ENCODE results near the gene TBC1D22A.

Gene TBC1D22A

DNA sequence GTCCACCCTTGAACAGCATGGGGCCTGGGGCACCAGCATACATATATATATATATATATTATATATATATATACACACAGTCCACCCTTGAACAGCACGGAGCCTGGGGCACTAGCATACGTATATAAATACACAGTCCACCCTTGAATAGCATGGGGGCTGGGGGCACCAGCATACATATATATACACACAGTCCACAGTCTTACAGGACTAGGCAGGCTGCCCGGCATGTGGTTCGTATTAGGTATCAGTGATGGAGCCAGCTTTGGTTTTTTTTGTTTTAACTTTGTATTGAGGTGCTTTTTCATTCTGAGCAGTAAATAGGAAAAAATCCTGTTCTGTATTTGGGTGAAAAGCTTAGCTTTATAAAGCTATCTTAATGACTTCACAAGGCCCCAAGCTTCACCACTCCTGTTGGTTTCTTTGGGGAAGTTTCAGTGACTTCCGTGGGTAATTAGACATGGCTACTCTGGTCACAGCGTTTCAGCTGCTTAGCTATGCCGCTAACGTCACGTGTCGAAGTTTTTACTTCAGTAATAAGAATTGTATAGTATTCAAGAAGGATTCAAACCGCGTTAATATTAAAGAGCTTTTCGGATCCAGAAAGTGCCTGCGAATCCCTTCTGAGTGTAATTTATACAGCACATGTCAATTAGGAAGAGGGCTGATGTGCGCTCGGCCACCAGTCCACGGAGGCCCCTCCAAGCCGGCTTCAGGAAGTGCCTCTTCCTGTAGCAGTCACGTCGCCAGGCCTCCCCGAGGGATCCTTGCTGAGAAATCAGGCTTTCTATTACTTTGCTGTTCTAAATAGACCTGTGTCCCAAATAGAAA is 179.7 kb downstream of the TBC1D22A start:
- DNase-seq: no peak

DNA sequence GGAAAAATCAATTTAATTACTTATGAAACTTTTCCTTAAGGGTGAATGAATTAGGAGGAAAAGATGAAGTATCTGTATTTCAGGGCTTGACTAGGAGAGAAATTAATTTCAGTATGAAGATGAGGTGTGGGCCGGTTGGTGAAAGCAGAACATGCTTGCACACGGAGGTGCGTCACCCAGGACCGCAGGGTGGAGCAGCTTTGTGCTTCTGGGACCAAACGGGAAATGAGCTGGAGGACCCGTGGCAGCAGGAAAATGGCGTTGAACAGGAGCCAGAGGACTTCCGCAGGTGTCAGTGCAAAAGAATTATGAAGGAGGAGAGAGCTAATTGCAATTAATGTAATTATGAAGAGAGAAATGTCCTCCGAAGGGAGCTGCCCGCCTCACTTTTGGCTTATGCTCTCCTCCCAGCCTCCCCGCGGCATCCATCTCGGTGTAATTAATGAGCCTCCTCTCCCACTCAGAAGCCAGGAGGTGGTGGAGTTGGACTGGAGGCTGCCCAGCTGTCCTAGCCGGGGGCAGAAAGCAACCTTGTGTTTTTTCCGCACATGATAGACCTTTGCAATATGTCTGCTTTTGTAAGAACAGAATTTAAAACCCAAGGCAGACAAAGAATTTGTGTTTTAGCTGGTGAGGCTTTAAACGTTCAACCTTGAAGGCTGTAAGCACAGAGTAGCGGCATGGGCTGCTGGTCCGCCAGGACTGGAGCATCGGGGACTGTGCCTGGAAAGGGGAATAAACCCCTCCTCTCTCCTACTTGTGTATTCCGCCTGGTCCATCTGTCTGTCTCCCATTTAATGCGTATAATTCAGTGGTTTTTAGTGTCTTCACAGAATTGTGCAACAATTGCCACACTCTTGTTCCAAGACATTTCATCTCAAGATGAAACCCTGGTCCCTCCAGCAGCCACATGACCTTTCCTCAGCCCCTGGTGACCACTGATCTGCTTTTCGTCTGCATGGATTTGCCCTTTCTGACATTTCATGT is 180.6 kb downstream of the TBC1D22A start:
- DNase-seq: peak; percentile 4 to 32

DNA sequence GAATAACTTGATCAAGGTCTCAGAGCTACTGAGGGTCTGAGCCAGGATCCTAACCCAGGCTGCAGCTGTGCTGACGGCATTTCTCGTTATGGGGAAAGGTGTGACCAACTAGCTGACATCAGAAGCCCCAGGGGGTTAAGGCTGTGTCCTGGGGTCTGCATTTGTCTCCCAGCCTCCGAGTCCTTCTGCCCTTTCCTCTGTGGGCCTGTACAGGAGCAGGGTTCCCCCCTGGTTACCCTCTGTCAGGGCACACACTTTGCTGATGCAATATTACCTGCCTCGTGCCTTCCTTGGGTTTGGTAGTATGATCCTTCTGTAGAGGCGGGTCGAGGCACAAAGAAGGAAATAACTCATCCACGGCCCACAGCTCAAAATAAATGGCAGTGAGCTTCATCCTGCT is 183.0 kb downstream of the TBC1D22A start:
- no peak for DNase-seq

DNA sequence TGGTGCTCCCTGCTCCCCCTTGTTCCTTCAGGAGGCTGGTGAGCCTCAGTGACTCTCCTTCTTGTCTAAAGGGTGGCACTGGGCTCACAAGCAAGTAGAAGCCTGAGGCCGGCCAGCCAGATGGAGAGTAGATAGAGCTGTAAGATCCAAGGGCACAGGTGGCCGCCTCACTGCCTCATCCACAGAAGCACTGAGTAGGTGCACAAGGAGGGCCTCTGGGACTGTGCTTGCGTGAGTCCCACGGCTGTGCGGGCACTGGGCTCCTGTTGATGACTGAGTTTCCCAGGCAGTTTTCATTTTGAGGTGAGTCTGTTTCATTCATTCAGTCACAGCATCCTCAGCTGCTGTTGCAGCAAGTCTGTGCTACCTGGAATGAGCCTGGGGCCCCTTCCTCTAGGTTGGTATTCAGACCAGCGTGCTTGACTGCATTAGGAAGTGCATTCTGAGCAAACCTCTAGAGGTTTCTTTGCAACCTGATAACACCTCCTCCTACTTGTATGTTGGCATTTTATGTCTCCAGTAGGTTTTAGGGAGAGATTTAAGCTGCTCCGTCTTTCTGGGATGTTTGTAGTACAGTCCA is 184.0 kb downstream of the TBC1D22A start:
- no peak for DNase-seq

DNA sequence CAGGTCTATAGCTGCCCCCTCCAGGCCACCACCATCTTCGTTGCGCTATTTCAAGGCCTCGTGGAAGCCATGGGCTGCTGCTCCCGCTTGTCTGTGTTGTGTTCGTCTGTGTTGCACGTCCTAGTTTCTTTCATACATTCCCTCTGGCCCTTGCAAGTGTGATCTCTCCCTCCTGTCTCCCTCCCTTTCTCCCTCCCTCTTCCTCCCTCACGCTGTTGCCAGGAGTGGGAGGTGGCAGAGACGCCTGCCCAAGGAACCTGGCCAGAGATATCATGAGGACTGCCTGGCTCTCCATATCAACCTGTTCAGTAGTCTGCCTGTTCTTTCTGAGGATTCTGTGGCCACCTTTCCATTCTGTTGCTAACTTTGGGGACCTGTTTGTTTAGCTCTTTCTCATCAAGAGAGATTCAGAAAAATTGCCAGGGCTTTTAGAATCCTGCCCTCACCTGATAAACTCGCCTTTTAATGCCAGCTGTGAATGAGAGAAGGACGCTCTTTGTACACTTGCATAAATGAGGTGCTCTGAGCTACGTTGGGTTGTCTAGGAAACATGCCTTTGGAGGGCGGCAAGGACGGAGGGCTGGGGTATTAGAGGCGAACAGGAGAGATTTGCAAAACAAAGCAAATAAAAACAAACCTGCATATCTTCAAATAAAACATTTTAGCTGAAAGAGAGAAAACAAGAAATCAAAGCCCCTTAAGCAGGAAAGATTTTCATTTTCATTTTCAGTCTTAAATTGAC is 185.2 kb downstream of the TBC1D22A start:
- no peak for DNase-seq

DNA sequence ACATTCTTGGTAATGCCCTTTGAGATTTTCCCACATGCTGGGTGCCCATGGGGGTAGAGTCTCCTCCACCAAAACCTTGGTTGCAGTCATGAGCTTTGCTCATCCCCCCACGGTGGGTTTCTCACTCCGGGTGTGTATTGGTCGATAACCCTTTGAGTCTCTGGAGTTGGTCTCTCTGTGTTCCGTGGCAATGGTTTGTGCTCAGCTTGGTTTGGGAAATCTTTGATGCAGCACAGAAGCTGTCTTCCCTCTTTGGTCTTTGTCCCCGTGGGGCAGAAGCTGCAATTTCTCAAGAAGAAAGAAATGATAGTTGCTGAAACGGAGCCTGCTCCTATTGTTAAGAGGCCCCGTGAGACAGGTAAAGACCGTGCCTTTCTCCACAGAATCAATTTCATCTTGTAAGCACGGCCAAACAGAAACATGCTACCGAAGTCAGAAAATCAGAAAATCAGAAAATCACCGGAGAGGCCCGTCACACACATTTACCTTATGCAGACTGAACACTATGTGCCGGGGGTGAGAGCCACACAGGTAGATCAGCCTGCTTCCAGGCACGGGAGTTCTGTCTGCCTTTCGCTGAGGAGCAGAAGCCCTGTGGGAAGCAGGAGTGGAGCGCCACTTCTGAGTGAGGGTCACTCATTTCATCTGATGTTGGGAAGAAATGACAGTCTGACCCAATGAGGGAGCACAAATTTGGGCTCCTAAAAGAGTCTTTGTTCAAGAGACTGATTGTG is 186.1 kb downstream of the TBC1D22A start:
- DNase-seq: no peak

DNA sequence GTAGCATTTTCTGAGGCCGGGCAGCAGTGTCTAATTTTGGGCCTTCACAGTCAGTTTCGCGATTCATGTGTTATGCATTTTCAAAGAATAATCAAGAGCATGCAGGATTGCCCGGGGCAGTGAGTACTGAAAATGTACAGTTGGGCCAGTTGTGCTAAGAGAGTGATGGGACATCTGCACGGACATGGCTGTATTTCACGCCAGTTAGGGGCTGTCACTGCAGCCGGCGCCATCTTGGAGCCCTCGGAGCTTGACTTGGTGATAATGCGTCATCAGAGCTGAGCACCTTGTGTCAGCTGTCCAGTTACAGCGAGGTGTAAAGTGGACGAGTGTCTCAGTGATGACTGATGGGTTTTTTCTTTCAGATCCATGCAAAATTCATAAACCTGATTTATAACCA is 188.9 kb downstream of the TBC1D22A start:
- no peak for DNase-seq

DNA sequence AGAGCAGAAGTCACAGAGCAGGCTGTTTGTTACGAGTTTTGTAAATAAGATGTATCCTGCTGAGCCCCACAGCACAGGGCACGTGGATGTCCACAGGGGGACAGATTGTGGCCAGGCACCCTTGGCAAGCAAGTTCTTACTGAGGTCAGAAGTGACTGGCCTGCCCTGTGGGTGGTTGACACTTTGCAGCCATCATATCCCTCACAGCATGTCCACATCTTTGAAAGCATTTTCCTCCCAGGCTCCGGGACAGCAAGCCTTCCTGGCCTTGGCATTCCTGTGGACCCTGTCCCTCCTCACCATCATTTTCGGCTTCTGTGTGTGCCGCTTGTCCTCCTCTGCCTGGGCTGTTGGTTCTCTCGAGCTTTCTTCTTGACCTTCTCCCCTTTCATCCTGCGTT is 189.5 kb downstream of the TBC1D22A start:
- DNase-seq: no peak

DNA sequence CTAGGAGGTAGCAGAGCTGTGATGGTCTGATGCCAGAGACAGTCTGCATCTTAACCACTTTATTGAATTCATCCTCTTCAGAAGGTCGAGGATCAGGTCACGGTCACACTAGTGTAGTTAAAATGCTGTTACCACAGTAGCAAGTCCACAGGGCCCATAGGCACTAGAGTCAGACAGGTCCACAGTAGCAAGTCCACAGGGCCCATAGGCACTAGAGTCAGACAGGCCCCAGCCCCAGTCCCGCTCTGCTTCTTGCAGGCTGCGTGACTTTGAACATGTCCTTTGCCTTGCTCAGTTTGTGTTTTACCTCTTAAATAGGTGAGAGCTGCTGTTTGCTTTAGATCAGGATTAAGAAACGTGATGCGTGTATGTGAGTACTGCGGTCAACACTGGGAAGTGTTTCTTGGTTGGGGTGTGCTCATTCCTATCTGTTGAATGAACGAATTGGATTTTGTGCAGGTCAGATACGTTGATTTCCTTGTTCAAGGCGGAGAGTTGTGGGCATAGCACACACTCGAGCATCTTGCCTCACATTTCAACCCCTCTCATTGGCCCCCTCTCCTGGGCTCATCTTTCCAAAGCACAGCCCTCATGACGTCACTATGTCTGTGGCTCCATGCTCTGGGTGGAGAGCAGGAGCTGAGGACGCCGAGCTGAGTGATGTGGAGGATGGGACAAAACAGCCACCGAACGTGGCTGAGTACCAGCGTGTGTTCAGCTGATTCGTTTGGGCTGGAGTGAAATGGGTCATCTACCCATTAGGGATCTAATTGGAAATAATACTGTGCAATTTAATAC is 191.7 kb downstream of the TBC1D22A start:
- DNase-seq: no peak

DNA sequence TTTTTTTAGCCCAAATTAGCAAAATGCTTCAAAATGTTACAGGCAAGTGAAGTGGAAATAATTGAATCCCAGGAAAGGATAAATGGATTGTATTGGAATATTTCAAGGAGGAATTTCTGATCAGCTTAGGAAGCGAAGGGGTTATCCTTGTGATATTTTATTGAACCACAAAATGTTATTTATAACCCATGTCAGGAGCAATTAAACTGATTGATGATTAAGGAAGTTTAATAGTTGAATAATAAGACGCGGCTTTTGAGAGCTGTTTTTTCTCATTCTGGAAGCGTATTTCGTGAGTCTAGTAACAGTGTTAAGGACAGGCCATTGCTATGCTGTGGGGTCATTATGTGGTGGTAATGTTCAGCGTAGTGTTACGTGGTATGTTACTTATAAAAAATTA is 192.3 kb downstream of the TBC1D22A start:
- DNase-seq: no peak

DNA sequence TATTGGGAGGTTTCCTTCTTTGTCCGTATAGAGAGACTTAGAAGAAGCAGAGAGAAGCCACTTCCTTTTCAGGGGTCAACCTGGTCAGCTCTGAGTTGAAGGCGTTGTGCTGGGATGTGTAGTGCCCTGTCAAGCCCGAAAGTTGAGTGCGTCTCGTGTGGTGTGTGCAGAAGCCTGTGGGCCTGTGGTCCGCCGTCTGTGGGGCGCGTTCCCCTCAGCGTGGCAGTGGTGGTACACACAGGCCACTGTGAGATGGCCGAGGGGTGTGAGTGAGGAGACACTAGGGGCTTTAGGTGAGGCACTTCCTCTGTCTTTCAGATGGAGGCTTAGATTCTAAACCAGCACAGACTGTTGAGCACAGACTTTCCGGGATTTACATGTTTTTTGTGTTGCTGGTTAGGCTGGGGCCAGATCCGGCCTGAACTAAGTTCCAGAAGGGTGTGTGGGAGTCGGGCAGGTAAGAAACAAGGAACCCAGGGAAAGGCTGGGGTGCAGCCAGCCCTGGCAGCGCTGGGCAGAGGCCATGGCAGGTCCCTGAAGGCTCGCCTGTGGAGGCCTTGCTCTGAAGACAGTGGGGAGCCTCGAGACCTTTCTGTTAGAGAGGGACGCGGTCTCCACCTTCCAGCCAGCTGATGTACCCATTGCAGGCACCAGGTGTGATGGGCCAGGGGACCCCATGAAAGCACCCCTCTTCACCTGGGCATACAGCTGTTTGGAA is 194.2 kb downstream of the TBC1D22A start:
- DNase-seq: no peak

DNA sequence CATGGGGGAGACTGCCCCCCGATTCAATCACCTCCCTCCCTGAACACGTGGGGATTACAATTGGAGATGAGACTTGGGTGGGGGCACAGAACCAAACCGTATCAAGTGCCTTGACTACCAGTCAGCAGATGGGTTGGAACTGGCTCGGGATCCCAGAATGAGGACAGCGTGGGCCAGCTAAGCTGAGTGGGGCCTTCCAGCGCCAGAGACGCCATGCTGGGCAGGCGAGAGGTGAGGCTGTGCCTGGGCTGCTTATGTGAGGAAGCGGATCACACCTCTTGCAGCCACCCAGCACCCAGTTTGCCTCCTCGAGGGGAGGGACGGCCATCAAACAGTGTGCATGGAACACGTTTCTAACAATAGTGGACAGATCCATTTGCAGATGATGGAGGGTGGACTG is 195.1 kb downstream of the TBC1D22A start:
- no peak for DNase-seq

DNA sequence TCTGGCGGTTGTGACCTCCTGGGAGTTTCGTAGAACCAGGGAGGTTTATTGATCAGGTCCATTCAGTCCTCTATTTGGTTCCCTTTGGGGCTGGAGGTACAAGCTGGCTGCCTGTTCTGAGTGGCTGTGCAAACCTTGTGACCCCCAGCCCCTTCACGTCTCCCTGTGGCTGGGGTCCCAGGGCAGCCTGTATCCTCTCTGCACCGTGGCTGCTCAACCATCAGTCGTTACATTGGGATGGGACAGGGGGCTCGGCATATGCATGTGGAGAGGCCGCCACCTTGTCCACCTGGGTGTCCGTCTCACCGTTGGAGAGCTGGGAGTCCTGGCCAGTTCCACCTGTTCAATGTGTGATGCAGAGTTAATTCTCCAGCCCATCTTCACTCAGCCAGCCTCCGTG is 195.7 kb downstream of the TBC1D22A start:
- DNase-seq: no peak

DNA sequence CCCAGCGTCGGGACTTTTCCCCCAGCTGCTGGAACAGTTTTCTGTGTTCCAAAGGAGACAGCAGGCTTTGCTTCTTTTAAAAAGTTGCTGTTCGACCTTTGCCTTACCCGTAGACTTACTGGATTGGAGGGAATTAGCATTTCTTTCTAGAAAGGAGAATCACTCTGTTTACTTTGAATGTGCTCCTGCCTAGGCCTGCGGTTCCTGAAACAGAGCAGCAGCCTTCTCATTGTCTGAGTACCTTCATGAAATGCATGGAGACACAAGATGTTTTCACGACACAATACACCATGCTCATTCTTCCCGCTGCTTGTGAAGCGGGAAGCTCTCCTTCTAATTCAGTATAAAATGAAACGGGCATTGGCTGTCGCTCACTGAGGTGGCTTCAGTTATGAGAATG is 196.2 kb downstream of the TBC1D22A start:
- DNase-seq: no peak

DNA sequence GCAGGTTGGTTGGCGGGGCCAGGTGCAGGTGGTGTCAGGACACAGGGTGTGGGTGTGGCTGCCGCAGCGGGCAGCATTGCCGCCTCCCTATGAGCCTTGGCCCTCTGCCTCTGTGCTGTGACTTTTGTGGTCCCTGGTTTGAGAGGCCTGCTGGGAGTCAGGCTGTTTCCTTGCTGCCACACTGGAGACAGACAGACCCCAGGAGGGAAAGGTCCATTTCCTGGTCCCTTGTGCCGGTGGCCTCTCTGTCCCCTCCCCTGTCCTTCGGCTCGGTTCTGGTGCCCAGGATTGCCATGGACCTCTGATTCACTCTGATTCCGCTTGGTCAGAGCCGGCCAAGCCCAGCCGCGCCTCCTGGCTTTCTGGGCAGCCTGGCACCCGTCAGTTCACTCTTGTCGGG is 196.9 kb downstream of the TBC1D22A start:
- DNase-seq: no peak

DNA sequence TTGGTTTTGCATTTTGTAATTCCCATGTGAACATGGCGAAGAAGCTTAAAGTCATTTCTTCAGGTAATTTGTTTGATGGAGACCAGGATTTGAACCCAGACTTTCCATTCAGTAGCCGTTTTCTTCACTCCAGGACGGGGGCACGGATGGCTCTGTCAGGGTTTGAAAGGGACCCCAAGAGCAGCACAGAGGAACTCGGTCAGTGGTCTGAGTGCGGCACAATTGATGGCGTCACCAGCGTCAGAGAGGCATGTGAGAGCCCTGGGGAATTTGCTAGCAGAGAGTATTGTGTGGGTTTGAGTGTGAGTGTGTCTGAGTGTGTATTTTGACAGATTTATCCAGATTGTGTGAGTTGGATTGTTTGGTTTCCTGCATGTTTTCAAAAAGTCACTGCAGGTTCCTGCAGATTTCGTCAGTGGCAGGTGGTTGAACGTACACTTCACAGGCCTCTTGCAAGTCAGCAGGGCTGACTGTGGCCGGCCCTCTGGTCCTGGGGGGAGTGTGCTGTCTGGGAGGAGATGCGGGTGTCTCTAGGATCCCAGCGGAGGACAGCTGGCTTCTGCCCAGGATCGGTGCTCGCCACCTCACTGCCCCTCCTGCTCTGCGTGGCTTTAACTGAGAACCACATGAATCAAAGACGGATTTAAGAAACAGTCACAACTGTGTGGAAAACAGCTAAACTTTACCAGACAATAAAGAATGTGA is 199.3 kb downstream of the TBC1D22A start:
- DNase-seq: no peak

DNA sequence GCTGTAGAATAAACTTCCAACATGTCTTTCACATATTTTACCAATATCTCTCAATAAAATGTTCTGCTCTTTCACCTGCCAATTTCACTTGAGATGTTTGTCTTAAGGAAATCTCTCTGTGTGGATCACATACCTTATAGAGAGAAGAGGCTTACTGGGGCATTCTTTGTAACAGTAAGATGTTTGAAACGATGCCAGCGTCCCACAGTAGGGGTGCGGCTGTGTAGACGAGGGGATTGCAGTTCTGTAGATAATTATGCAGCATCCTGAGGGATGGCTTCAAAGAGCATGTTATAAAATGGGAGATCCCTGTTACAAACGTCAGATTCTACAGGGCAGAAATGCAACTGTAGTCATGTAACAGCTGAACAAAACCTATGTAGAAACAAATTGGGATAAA is 200.0 kb downstream of the TBC1D22A start:
- DNase-seq: no peak

DNA sequence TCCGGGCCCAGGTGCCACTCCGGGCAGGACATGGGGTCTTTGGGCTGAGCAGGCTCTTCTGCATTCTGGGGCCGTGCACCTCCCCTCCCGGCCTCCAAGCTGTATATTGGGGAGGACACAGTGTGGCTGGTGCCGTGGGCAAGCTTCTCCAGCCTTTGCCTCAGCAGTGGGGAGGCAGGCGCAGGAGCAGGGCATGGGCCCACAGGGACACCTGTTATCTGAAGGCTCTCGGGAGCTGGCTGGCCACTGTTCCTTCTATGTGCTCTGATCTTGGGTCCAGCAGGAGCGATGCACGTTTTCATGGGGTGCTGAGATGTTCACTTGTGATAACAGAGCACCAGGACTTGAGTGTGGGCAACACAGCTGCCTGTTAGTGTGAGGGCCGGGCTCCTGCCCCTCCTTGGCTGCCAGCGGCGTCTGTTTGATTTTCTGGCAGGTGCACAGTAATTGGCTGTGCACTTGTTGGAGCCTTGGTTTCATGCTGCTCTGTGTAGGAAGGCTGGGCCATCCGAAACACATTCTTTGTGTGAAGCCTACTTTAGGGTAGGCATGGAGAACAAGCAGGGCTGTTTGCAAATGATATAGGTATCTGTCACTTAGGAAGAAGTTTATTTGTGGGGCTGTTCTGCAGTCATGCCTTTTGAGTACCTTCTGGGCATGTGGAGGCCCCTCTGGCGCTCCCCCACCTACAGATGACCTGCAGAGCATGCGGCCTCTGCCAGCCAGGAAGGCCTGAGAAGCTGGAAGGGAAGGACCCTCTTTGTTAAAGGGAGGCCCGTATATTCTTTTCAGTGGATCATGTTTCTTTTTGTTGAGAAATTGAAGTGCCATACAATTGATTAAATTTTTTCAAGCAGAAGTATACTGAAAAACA is 201.5 kb downstream of the TBC1D22A start:
- DNase-seq: peak in 1 of 2 experiments; percentile 15

Data from NCI-H446 (cell line).